ENCODE results near the gene ANKLE1. TPM values are rescaled to one million over a fixed set of nuclear protein-coding genes. Genes with fewer than 3 reads are reported as not detected.
"Not testable (repeated sequence)": the region's sequence is repeated elsewhere in the genome, so short reads cannot be mapped to it uniquely, and the experiment has no call there.

Gene ANKLE1
- total and polyA plus RNA-seq, 2 donors (not counting 1 experiment from before 2014, with no cell fraction given): 0.08 to 0.17 TPM

GRCh38 chr19:17266589-17266974, 15.1 kb upstream of the ANKLE1 start:
- no peak overlapping the region for H2AFZ ChIP-seq (ENCODE audit: low read length)
- peaks cover 6% of the 10 kb centered on the region for H3K36me3 ChIP-seq (ENCODE audit: control insufficient read depth, insufficient read depth, low read length)
- no peak overlapping the region for H3K27ac ChIP-seq (ENCODE audit: insufficient read depth, low read length)
- H3K4me2 ChIP-seq (ENCODE audit: extremely low read depth, insufficient read depth, low read length): no peak overlapping the region
- DNase-seq (ENCODE audit: low read depth in 2 of 2): no peak
- no peaks in the 10 kb centered on the region for H4K20me1 ChIP-seq (ENCODE audit: control insufficient read depth, extremely low read depth, insufficient read depth, low read length)
- no peaks in the 10 kb centered on the region for H3K4me1 ChIP-seq (ENCODE audit: control insufficient read depth, extremely low read depth, insufficient read depth, low read length)
- TF ChIP-seq CTCF (conservative IDR thresholded peaks at IDR 0.05 in 1 of 2, IDR thresholded peaks at IDR 0.05 in 1 of 2; ENCODE audit: low read depth in 1 of 2, low read length in 2 of 2): no peak
- TF ChIP-seq EZH2 (IDR thresholded peaks at IDR 0.05; ENCODE audit: low read length, missing control alignments): no peak
- H3K27me3 ChIP-seq (ENCODE audit: control insufficient read depth, insufficient read depth, low read length): no peaks in the 10 kb centered on the region
- no peaks in the 10 kb centered on the region for H3K9me3 ChIP-seq (ENCODE audit: control insufficient read depth, insufficient read depth, low read depth, low read length)
- H3K9ac ChIP-seq (ENCODE audit: insufficient read depth, low read length): no peak overlapping the region
- peaks cover 5% of the 10 kb centered on the region for H3K79me2 ChIP-seq (ENCODE audit: control insufficient read depth, insufficient read depth, low read length)
- no peak overlapping the region for H3K4me3 ChIP-seq (replicated peaks in 1 of 4; ENCODE audit: control extremely low read depth in 1 of 4, insufficient read depth in 1 of 4, low read depth in 3 of 4, low read length in 4 of 4)

DNA sequence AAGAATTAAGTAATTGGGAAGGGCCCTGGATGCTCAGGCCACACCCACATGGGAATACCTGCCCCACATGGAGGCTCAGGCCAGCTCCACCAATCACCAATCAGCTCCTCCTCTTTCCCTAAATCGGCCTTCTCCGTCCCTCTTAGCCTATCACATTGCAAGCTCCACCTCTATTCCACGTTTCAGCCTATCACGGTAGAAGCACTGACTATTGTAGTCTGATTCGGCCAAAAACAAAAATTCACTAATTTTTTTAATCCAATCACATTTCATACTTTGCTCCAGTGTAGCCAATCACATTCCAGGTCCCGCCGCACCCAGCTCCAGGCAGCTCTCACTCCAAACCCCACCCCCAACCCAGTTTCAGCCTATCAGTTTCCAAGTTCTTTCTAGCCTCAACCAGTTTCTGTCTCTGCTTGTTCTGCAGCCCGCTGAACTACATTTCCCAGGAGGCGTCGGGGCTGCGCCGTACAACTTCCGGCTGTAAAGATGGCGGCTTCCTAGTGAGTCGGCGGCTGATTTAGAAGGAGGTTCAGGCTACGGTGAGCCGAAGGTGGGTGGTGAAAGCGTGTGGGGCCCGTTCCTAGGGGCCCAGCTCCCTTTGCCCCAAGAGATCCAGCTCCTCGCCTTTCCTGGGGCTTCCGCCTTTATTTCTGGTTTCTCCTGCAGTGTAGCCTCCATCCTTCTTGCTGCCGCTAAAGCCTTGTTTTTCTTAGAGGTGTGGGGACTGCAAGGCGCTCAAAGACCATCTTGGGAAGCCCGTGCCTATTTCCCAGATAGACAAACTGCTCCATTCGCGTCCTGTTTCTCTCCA, 14.5 kb upstream of the ANKLE1 start, which contains the start of gene BABAM1:
BABAM1 (plus strand) TSS at position 469 of the 814 bp plus-strand sequence. CDS start 1,364 bp downstream, outside the sequence.
- Histone ChIP-seq H3K4me1 (ENCODE audit: control insufficient read depth, extremely low read depth, insufficient read depth, low read length) (no peaks in the 10 kb centered on the region), H2AFZ (ENCODE audit: low read length) (peak within 1 kb of the TSS; percentile 71), H3K9me3 (ENCODE audit: control insufficient read depth, insufficient read depth, low read depth, low read length) (no peaks in the 10 kb centered on the region), H3K79me2 (ENCODE audit: control insufficient read depth, insufficient read depth, low read length) (peaks cover 5% of the 10 kb centered on the region), H3K27me3 (ENCODE audit: control insufficient read depth, insufficient read depth, low read length) (no peaks in the 10 kb centered on the region), H3K4me3 (replicated peaks in 1 of 4; ENCODE audit: control extremely low read depth in 1 of 4, insufficient read depth in 1 of 4, low read depth in 3 of 4, low read length in 4 of 4) (peak within 1 kb of the TSS; percentile 63 to 98 (median 92)), H3K27ac (ENCODE audit: insufficient read depth, low read length) (peak within 1 kb of the TSS; percentile 65), H3K9ac (ENCODE audit: insufficient read depth, low read length) (peak within 1 kb of the TSS; percentile 60), H4K20me1 (ENCODE audit: control insufficient read depth, extremely low read depth, insufficient read depth, low read length) (no peaks in the 10 kb centered on the region), H3K36me3 (ENCODE audit: control insufficient read depth, insufficient read depth, low read length) (peaks cover 6% of the 10 kb centered on the region), H3K4me2 (ENCODE audit: extremely low read depth, insufficient read depth, low read length) (peak within 1 kb of the TSS; percentile 69)
- peak; percentile 100 for DNase-seq (ENCODE audit: low read depth in 2 of 2)
- TF ChIP-seq CTCF (conservative IDR thresholded peaks at IDR 0.05 in 1 of 2, IDR thresholded peaks at IDR 0.05 in 1 of 2; ENCODE audit: low read depth in 1 of 2, low read length in 2 of 2): no peak
- peak; percentile 83 for TF ChIP-seq EZH2 (IDR thresholded peaks at IDR 0.05; ENCODE audit: low read length, missing control alignments)

DNA sequence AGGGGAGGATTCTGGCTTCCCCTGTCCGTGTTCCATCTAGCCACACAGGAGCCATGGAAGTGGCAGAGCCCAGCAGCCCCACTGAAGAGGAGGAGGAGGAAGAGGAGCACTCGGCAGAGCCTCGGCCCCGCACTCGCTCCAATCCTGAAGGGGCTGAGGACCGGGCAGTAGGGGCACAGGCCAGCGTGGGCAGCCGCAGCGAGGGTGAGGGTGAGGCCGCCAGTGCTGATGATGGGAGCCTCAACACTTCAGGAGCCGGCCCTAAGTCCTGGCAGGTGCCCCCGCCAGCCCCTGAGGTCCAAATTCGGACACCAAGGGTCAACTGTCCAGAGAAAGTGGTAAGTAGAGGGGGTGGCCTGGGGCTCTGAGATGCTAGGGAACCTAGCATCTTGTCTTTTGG, 12.9 kb upstream of the ANKLE1 start:
- Histone ChIP-seq H2AFZ (ENCODE audit: low read length) (no peak overlapping the region), H4K20me1 (ENCODE audit: control insufficient read depth, extremely low read depth, insufficient read depth, low read length) (no peaks in the 10 kb centered on the region), H3K79me2 (ENCODE audit: control insufficient read depth, insufficient read depth, low read length) (peaks cover 5% of the 10 kb centered on the region), H3K27me3 (ENCODE audit: control insufficient read depth, insufficient read depth, low read length) (no peaks in the 10 kb centered on the region), H3K36me3 (ENCODE audit: control insufficient read depth, insufficient read depth, low read length) (peaks cover 9% of the 10 kb centered on the region), H3K27ac (ENCODE audit: insufficient read depth, low read length) (no peak overlapping the region), H3K9me3 (ENCODE audit: control insufficient read depth, insufficient read depth, low read depth, low read length) (no peaks in the 10 kb centered on the region), H3K4me3 (replicated peaks in 1 of 4; ENCODE audit: control extremely low read depth in 1 of 4, insufficient read depth in 1 of 4, low read depth in 3 of 4, low read length in 4 of 4) (no peak overlapping the region), H3K9ac (ENCODE audit: insufficient read depth, low read length) (no peak overlapping the region), H3K4me2 (ENCODE audit: extremely low read depth, insufficient read depth, low read length) (no peak overlapping the region), H3K4me1 (ENCODE audit: control insufficient read depth, extremely low read depth, insufficient read depth, low read length) (no peaks in the 10 kb centered on the region)
- TF ChIP-seq CTCF (conservative IDR thresholded peaks at IDR 0.05 in 1 of 2, IDR thresholded peaks at IDR 0.05 in 1 of 2; ENCODE audit: low read depth in 1 of 2, low read length in 2 of 2) (no peak), EZH2 (IDR thresholded peaks at IDR 0.05; ENCODE audit: low read length, missing control alignments) (no peak)
- no peak for DNase-seq (ENCODE audit: low read depth in 2 of 2)

- not testable (repeated sequence) for DNase-seq (ENCODE audit: low read depth in 2 of 2)
Observed at GRCh38 chr19:17274892-17275291, 6.8 kb upstream of the ANKLE1 start.

More at GRCh38 chr19:17274892-17275291, 6.8 kb upstream of the ANKLE1 start:
- H3K9ac ChIP-seq (ENCODE audit: insufficient read depth, low read length); H3K27me3 ChIP-seq (ENCODE audit: control insufficient read depth, insufficient read depth, low read length); H2AFZ ChIP-seq (ENCODE audit: low read length); H3K27ac ChIP-seq (ENCODE audit: insufficient read depth, low read length); H3K79me2 ChIP-seq (ENCODE audit: control insufficient read depth, insufficient read depth, low read length); H3K4me2 ChIP-seq (ENCODE audit: extremely low read depth, insufficient read depth, low read length); H3K9me3 ChIP-seq (ENCODE audit: control insufficient read depth, insufficient read depth, low read depth, low read length); H4K20me1 ChIP-seq (ENCODE audit: control insufficient read depth, extremely low read depth, insufficient read depth, low read length); H3K4me1 ChIP-seq (ENCODE audit: control insufficient read depth, extremely low read depth, insufficient read depth, low read length); H3K4me3 ChIP-seq (replicated peaks in 1 of 4; ENCODE audit: control extremely low read depth in 1 of 4, insufficient read depth in 1 of 4, low read depth in 3 of 4, low read length in 4 of 4): not testable (repeated sequence)
- peaks cover 21% of the 10 kb centered on the region for H3K36me3 ChIP-seq (ENCODE audit: control insufficient read depth, insufficient read depth, low read length)

All from fibroblast of lung (primary cell).